ENCODE results near the gene PAIP2B. TPM values are rescaled to one million over a fixed set of nuclear protein-coding genes. Genes with fewer than 3 reads are reported as not detected.

PAIP2B gene
- total RNA-seq, 1 experiment from 2014 or later, result 17.7 TPM

DNA sequence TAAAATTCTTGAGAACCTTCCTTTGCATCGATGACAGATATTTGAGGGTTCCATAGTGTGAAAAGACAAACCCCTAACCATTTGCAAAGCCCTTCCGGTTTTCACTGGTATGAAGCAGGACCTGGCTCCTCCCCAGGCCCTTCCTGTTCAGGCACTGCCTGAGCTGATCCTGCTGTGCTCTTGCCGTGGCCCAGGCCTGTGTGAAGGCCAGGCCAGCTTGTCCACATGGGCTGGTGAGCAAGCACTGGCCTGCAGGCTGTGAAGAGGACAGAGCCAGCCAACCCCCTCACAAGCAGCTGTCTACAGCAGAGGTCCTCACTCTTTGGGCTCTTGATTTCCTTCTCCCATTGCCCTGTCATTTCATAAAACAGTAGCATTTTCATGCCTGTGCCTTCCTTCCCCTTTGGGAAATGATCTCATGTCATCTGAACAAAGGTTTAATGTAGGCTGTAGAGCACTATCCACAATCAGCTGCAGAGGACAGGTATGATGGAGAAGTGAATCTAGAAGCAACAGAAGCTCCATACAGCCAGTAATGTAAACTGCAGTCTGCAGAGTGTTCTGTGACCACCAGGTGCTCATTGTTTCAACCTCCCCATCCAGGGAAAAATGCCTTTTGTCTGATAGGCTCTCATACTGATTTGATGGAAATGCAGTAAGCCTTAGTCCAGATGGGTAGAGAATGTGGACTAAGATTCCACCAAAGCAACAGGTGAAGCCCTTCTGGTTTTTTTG is 76.7 kb downstream of the PAIP2B start:
- no CpG with 5 or more reads among the region's 3 CpGs for WGBS (ENCODE audit: extremely low coverage, insufficient read length, low lambda C conversion rate)
- H2BK12ac ChIP-seq (ENCODE audit: insufficient read length, low read depth, low read length), result no peak overlapping the region
- H2AK5ac ChIP-seq (ENCODE audit: insufficient read length, low read length), result no peak overlapping the region
- no peak overlapping the region for H2BK120ac ChIP-seq (ENCODE audit: low read depth, low read length, poor library complexity, severe bottlenecking)
- H3K23me2 ChIP-seq (ENCODE audit: insufficient read length, low read depth, low read length, poor library complexity, severe bottlenecking), result no peaks in the 10 kb centered on the region
- H2BK15ac ChIP-seq (ENCODE audit: low read depth, low read length), result no peak overlapping the region
- no peaks in the 10 kb centered on the region for H4K20me1 ChIP-seq (ENCODE audit: control insufficient read depth, insufficient read depth, insufficient read length)
- no peak overlapping the region for H3K27ac ChIP-seq (ENCODE audit: insufficient read length, low read depth, low read length)
- H4K5ac ChIP-seq (ENCODE audit: insufficient read length, low read depth, low read length), result no peak overlapping the region
- TF ChIP-seq, protein P1, sequence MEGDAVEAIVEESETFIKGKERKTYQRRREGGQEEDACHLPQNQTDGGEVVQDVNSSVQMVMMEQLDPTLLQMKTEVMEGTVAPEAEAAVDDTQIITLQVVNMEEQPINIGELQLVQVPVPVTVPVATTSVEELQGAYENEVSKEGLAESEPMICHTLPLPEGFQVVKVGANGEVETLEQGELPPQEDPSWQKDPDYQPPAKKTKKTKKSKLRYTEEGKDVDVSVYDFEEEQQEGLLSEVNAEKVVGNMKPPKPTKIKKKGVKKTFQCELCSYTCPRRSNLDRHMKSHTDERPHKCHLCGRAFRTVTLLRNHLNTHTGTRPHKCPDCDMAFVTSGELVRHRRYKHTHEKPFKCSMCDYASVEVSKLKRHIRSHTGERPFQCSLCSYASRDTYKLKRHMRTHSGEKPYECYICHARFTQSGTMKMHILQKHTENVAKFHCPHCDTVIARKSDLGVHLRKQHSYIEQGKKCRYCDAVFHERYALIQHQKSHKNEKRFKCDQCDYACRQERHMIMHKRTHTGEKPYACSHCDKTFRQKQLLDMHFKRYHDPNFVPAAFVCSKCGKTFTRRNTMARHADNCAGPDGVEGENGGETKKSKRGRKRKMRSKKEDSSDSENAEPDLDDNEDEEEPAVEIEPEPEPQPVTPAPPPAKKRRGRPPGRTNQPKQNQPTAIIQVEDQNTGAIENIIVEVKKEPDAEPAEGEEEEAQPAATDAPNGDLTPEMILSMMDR (conservative IDR thresholded peaks at IDR 0.05), result peak; percentile 33; the same call in 1 of the 3 replicates
- H3K4me1 ChIP-seq (ENCODE audit: insufficient read depth, low read length), result no peaks in the 10 kb centered on the region
- no peaks in the 10 kb centered on the region for H3K79me1 ChIP-seq (ENCODE audit: insufficient read depth, low read depth, low read length, poor library complexity, severe bottlenecking)
- no peaks in the 10 kb centered on the region for H3K79me2 ChIP-seq (ENCODE audit: insufficient read depth, low read length)
- no peak for DNase-seq
- no peaks in the 10 kb centered on the region for H3K27me3 ChIP-seq (ENCODE audit: insufficient read depth, low read length)
- H3K23ac ChIP-seq (ENCODE audit: insufficient read length, low read depth, low read length), result no peak overlapping the region
- no peak overlapping the region for H2BK20ac ChIP-seq (ENCODE audit: low read depth, low read length, poor library complexity, severe bottlenecking)
- H3T11ph ChIP-seq (ENCODE audit: low read length), result no peak overlapping the region
- no peaks in the 10 kb centered on the region; the same call in 1 of the 2 replicates for H3K27me3 Mint-ChIP-seq (ENCODE audit: low read depth)
- no peak overlapping the region for H3K4me3 Mint-ChIP-seq
- H3K9me3 ChIP-seq (ENCODE audit: control insufficient read depth, low read depth, low read length), result no peaks in the 10 kb centered on the region
- H4K8ac ChIP-seq (replicated peaks; ENCODE audit: insufficient read length, low read depth, low read length), result no peak overlapping the region
- no peaks in the 10 kb centered on the region for H3K9me3 Mint-ChIP-seq
- H3K18ac ChIP-seq (ENCODE audit: insufficient read length, low read depth, low read length), result no peak overlapping the region
- H3K27ac Mint-ChIP-seq, result peak overlapping the region in 2 of 3 experiments; percentile 69 to 76; a peak in 3 of 7 replicates
- no peak overlapping the region for H2BK5ac ChIP-seq (ENCODE audit: insufficient read length, low read length)
- no peak overlapping the region for H3K14ac ChIP-seq (ENCODE audit: insufficient read depth, low read length)
- H3K4me2 ChIP-seq (ENCODE audit: insufficient read depth, insufficient read length, low read length), result no peak overlapping the region
- no peak overlapping the region for H3K56ac ChIP-seq (ENCODE audit: insufficient read length, low read depth, low read length)
- H3K4me1 Mint-ChIP-seq, result peaks cover 3 to 7% of the 10 kb centered on the region in 2 experiments
- no peak overlapping the region for H2AFZ ChIP-seq (ENCODE audit: low read length)
- no peak overlapping the region for H4K91ac ChIP-seq (ENCODE audit: insufficient read length, low read depth, low read length)
- peaks cover 26 to 52% (median 46%) of the 10 kb centered on the region in 3 experiments; a peak in 6 of 7 replicates for H3K36me3 Mint-ChIP-seq (ENCODE audit: insufficient read depth in 1 of 3, low read depth in 3 of 3)
- no peak overlapping the region for H3K4ac ChIP-seq (ENCODE audit: low read depth, low read length)
- H3K9ac ChIP-seq (ENCODE audit: extremely low read depth, insufficient read length, low read length), result no peak overlapping the region
